Lung (tissue), 12 donors: ENCODE measurements around the gene TIFAB. TPM values are rescaled to one million over a fixed set of nuclear protein-coding genes. Genes with fewer than 3 reads are reported as not detected.
A peak's percentile ranks its signal among the peaks of the same experiment; 100 is the strongest.

Experiments
- ATAC-seq: fragments of 200-7000 bp; cut with Tn5 transposase; one replicate; pipeline ENCODE4 v1.9.1; 2020; ENCODE audit warnings: moderate number of reproducible peaks; ENCODE audit not compliant: insufficient read depth, low FRiP score
- DNase-seq, 3 donors: peaks; one replicate each; pipeline ENCODE4 v3.0.0-alpha.2; 2013 to 2017
- H3K27ac ChIP-seq, 2 donors: one replicate each; pipeline ENCODE4 v1.5.1; 2013; ENCODE audit warnings: mild to moderate bottlenecking in 2 of 2, moderate library complexity in 2 of 2, control low read depth in 1 of 2, inconsistent platforms in 1 of 2, low read depth in 1 of 2, low read length in 1 of 2
- H3K27me3 ChIP-seq, 3 donors: one replicate each; pipeline ENCODE4 v1.5.1; 2013; ENCODE audit warnings: low read length in 2 of 3; ENCODE audit not compliant: control insufficient read depth in 3 of 3, insufficient read depth in 3 of 3
- H3K36me3 ChIP-seq, 4 donors: one replicate each; pipeline ENCODE4 v1.5.1; 2013; ENCODE audit warnings: low read length in 4 of 4, mild to moderate bottlenecking in 1 of 4, moderate library complexity in 1 of 4; ENCODE audit not compliant: control insufficient read depth in 4 of 4, insufficient read depth in 4 of 4
- H3K4me1 ChIP-seq, 5 donors: one replicate each; pipeline ENCODE4 v1.5.1; 2013; ENCODE audit warnings: low read length in 5 of 5, mild to moderate bottlenecking in 2 of 5, moderate library complexity in 1 of 5; ENCODE audit not compliant: control insufficient read depth in 5 of 5, insufficient read depth in 5 of 5
- H3K4me3 ChIP-seq: one replicate; pipeline ENCODE4 v1.5.1; 2013; ENCODE audit warnings: mild to moderate bottlenecking, control low read depth, moderate library complexity
- H3K9ac ChIP-seq, 2 donors: one replicate each; pipeline ENCODE4 v1.5.1; 2013; ENCODE audit warnings: low read length in 2 of 2, control low read depth in 1 of 2; ENCODE audit not compliant: insufficient read depth in 1 of 2
- H3K9me3 ChIP-seq, 4 donors: one replicate each; pipeline ENCODE4 v1.5.1; 2013; ENCODE audit warnings: low read length in 3 of 4, mild to moderate bottlenecking in 1 of 4, moderate library complexity in 1 of 4; ENCODE audit not compliant: control insufficient read depth in 4 of 4, insufficient read depth in 3 of 4
- WGBS, 2 donors: extraction: QIAGEN DNeasy Blood & Tissue Kit; methylation state at CpG; one replicate each; pipeline ENCODE4 v1.1.7; 2013; 5-methylcytosine and 5-hydroxymethylcytosine counted together
- polyA plus RNA-seq, 2 donors: library from polyadenylated mRNA; stranded (reverse); fragments of 200-250 nt; gene quantifications; one replicate each; pipeline ENCODE4 v1.2.1, GENCODE V29; 2013
- total RNA-seq, 2 donors: library from RNA; depleted of rRNA in 1 of 2; stranded (reverse); fragments of >200 nt in 1 of 2; gene quantifications; one replicate each; pipeline ENCODE4 v1.2.1, GENCODE V29; 2014 to 2021
- TF ChIP-seq, protein P1 (sequence below): IDR thresholded peaks from 2 replicates; pipeline ENCODE4 v1.5.1; 2012; ENCODE audit warnings: mild to moderate bottlenecking; ENCODE audit errors: control extremely low read depth, extremely low read depth
- donor health status: control.
- donor health status: control.
- donor health status: Bipolar disorder and iron deficiency.
- donor health status: healthy.
- donor health status: DM: yes; HTN: yes; CAD: no.

TIFAB gene
- total and polyA plus RNA-seq, 4 donors = 0.15 to 0.88 (median 0.35) TPM

DNA sequence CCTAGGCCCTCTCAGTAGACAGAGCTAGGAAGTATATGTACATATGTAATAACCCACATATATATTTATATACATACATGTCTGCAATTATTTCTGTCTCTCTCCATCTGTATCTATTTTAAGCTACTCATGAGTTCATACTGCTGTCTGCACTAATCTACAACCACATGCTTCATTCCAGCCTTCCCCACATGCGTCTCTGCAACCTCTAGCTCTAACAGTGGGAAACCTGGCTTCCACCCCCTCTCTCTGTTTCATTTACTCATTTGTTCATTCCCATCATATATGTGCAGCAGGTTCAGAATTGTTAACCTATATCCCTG lies 28.3 kb downstream of the TIFAB start:
- ATAC-seq (no peak), DNase-seq (no peak)
- Histone ChIP-seq H3K4me3 (no peak overlapping the region), H3K4me1 (peaks cover 0 to 15% (median under 1%) of the 10 kb centered on the region in 5 donors), H3K27ac (no peak overlapping the region), H3K9ac (no peak overlapping the region), H3K27me3 (no peaks in the 10 kb centered on the region), H3K36me3 (no peaks in the 10 kb centered on the region), H3K9me3 (peaks cover 2 to 11% (median 7%) of the 10 kb centered on the region in 4 donors)
- 43 to 77% methylated on average over 1 of the region's 1 CpG for WGBS, 2 donors
- TF ChIP-seq, protein P1, sequence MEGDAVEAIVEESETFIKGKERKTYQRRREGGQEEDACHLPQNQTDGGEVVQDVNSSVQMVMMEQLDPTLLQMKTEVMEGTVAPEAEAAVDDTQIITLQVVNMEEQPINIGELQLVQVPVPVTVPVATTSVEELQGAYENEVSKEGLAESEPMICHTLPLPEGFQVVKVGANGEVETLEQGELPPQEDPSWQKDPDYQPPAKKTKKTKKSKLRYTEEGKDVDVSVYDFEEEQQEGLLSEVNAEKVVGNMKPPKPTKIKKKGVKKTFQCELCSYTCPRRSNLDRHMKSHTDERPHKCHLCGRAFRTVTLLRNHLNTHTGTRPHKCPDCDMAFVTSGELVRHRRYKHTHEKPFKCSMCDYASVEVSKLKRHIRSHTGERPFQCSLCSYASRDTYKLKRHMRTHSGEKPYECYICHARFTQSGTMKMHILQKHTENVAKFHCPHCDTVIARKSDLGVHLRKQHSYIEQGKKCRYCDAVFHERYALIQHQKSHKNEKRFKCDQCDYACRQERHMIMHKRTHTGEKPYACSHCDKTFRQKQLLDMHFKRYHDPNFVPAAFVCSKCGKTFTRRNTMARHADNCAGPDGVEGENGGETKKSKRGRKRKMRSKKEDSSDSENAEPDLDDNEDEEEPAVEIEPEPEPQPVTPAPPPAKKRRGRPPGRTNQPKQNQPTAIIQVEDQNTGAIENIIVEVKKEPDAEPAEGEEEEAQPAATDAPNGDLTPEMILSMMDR = no peak

DNA sequence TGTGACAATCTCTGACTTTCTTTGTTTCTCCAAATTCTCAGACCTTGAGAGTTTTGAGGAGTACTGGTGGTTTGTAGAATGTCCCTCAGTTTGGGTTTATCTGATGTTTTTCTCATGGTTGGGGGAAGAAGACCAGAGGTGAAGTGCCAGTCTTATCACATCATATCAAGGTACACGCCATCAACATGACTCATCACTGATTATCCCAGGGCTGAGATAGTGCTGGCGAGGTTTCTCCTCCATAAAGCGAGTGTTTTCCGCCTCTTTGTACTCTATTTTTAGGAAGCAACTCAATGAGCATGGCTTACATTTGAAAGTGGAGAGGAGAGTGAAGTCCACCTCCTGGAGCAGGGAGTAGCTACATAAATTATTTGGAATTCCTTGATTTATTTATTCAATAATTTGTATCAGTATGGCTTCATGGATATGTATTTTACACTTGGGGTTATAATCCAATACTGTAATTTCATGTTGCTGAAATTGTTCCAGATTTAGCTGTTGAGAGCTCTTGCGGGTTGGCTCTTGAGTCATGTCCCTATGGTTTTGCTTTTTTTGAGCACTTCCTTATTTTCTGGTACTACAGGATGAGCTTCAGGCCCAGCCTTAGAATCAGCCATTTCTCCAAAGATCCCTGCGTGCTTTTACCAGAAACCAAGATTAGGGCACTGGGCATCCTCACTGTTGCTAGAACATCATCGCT lies 28.9 kb downstream of the TIFAB start:
- DNase-seq (no peak), ATAC-seq (peak; percentile 34)
- peaks cover 2 to 11% (median 4%) of the 10 kb centered on the region in 4 donors for H3K9me3 ChIP-seq
- 51 to 64% methylated on average over 7 of the region's 7 CpGs for WGBS, 2 donors
- no peaks in the 10 kb centered on the region for H3K36me3 ChIP-seq
- no peaks in the 10 kb centered on the region for H3K27me3 ChIP-seq
- H3K4me1 ChIP-seq = peaks cover 0 to 15% (median 0%) of the 10 kb centered on the region in 5 donors
- H3K9ac ChIP-seq = no peak overlapping the region
- H3K27ac ChIP-seq = no peak overlapping the region
- no peak overlapping the region for H3K4me3 ChIP-seq
- TF ChIP-seq, protein P1 = no peak

DNA sequence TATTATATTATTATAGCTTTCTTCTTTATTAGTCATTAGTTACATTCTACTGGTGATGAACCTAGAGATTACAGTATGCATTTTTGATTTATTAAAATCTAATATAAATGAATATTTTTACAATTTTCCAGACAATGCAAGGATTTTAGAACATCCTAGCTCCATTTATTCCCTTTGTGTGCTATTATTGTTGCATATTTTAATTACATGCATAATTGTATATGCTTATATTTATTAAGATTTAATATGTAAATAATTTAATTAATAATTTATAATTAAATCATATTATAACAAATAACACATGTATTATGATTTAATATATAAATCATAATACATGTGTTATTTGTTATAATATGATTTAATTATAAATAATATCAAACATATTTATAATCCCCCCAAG lies 29.7 kb downstream of the TIFAB start:
- H3K36me3 ChIP-seq = no peaks in the 10 kb centered on the region
- no peak for ATAC-seq
- H3K27me3 ChIP-seq = no peaks in the 10 kb centered on the region
- no peak overlapping the region for H3K27ac ChIP-seq
- no peak overlapping the region for H3K4me3 ChIP-seq
- peaks cover 0 to 15% (median 0%) of the 10 kb centered on the region in 5 donors for H3K4me1 ChIP-seq
- TF ChIP-seq, protein P1 = no peak
- no peak overlapping the region for H3K9ac ChIP-seq
- no peak for DNase-seq
- H3K9me3 ChIP-seq = peaks cover 2 to 11% (median 4%) of the 10 kb centered on the region in 4 donors

DNA sequence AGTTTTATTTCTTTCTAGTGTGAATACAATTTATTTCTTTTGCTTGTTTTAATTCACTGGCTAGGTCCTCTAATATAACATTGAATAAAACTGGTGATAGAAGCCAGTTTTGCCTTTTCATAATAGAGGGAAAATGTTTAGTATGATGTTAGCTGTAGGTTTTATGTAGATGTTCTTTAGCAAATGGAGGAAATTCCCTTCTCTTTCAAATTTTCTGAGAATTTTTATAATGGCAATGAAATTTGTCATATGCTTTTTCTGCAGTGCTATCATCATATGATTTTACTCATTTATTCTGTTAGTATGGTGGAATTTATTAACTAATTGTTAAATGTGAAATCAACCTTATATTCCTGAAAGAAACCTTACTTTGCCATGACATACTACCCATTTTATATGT lies 35.1 kb downstream of the TIFAB start:
- Histone ChIP-seq H3K9ac (no peak overlapping the region), H3K27ac (no peak overlapping the region), H3K27me3 (no peaks in the 10 kb centered on the region), H3K36me3 (no peaks in the 10 kb centered on the region), H3K4me1 (no peaks in the 10 kb centered on the region), H3K4me3 (no peak overlapping the region), H3K9me3 (peaks cover 2 to 11% (median 4%) of the 10 kb centered on the region in 4 donors)
- TF ChIP-seq, protein P1 = no peak
- no peak for DNase-seq
- ATAC-seq = no peak
